SIG-M5 treated with dmso at 0.1 percent for 504 hours (cell line): ENCODE measurements around the gene CAPZB.
A peak's percentile ranks its signal among the peaks of the same experiment; 100 is the strongest.

Source experiments
- DNase-seq: peaks from one replicate; lab custom pipeline; 2025; ENCODE audit not compliant: unreplicated experiment; lab: John Stamatoyannopoulos, UW

Gene CAPZB

GRCh38 chr1:19336543-19336942, 148.8 kb downstream of the CAPZB start:
- DNase-seq: no peak

- DNase-seq: no peak
Observed at GRCh38 chr1:19333587-19334354, 151.6 kb downstream of the CAPZB start.

GRCh38 chr1:19332832-19333231, 152.5 kb downstream of the CAPZB start:
- no peak for DNase-seq

- DNase-seq: no peak
Observed at GRCh38 chr1:19331262-19331878, 154.0 kb downstream of the CAPZB start.

GRCh38 chr1:19330449-19331135, 154.7 kb downstream of the CAPZB start:
- no peak for DNase-seq

- DNase-seq: no peak
Observed at GRCh38 chr1:19329611-19330010, 155.7 kb downstream of the CAPZB start.

GRCh38 chr1:19329188-19329587, 156.2 kb downstream of the CAPZB start:
- no peak for DNase-seq

GRCh38 chr1:19328486-19328885, 156.9 kb downstream of the CAPZB start:
- DNase-seq: no peak

GRCh38 chr1:19327736-19328135, 157.6 kb downstream of the CAPZB start:
- no peak for DNase-seq

- DNase-seq: no peak
Observed at GRCh38 chr1:19327301-19327700, 158.0 kb downstream of the CAPZB start.

GRCh38 chr1:19326748-19327065, 158.6 kb downstream of the CAPZB start:
- DNase-seq: no peak

- no peak for DNase-seq
Observed at GRCh38 chr1:19325958-19326747, 159.2 kb downstream of the CAPZB start.

- no peak for DNase-seq
Observed at GRCh38 chr1:19325368-19325957, 159.9 kb downstream of the CAPZB start.

GRCh38 chr1:19324665-19324990, 160.7 kb downstream of the CAPZB start:
- no peak for DNase-seq

GRCh38 chr1:19323987-19324664, 161.2 kb downstream of the CAPZB start:
- no peak for DNase-seq

- DNase-seq: no peak
Observed at GRCh38 chr1:19322481-19322880, 162.9 kb downstream of the CAPZB start.

- no peak for DNase-seq
Observed at GRCh38 chr1:19321071-19321470, 164.3 kb downstream of the CAPZB start.

GRCh38 chr1:19319196-19319595, 166.1 kb downstream of the CAPZB start:
- peak; percentile 90 for DNase-seq

- DNase-seq: no peak
Observed at GRCh38 chr1:19317126-19317910, 168.0 kb downstream of the CAPZB start.
